ENCODE results near the gene CRYGN.

The CRYGN gene

GRCh38 chr7:151438864-151439601, 908 bp downstream of the CRYGN start:
- DNase-seq (ENCODE audit: low read depth) = no peak

DNA sequence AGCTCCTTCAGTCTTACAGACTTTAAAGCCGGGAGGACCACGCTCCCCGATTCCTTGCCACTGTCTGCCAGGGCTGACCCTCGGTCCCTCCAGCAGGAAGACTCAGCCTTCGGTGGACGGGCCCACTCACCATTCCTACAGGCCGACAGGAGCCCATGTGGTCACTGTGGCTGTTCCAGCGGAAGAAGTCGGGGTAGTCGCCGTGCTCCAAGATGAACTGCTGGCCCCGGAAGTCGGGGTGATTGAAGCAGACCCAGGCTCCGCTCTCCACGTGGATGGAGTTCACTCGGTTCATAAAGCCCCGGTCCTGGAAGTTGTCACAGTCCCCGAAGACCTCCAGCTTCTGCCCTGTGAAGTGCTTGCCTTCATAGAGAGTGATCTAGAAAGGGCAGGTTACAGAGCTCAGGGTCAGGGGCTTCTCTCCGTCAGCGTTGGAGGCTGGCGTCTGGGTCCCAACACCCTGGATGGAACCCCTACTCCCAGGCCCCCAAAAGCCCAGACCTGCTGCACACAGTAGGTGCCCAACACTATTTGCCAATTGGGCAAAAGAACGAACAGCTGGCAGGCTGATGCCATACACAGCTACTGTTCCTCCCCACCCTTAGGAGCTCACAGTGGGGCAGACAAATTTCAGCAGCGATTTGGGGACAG, 1.9 kb downstream of the CRYGN start:
- no peak for DNase-seq (ENCODE audit: low read depth)

GRCh38 chr7:151437159-151437553, 2.8 kb downstream of the CRYGN start:
- no peak for DNase-seq (ENCODE audit: low read depth)

GRCh38 chr7:151436446-151437158, 3.3 kb downstream of the CRYGN start:
- DNase-seq (ENCODE audit: low read depth) = no peak

GRCh38 chr7:151435971-151436370, 4.0 kb downstream of the CRYGN start:
- DNase-seq (ENCODE audit: low read depth) = no peak

GRCh38 chr7:151435103-151435916, 4.6 kb downstream of the CRYGN start:
- no peak for DNase-seq (ENCODE audit: low read depth)

- no peak for DNase-seq (ENCODE audit: low read depth)
Measured at GRCh38 chr7:151434549-151434948, 5.4 kb downstream of the CRYGN start.

DNA sequence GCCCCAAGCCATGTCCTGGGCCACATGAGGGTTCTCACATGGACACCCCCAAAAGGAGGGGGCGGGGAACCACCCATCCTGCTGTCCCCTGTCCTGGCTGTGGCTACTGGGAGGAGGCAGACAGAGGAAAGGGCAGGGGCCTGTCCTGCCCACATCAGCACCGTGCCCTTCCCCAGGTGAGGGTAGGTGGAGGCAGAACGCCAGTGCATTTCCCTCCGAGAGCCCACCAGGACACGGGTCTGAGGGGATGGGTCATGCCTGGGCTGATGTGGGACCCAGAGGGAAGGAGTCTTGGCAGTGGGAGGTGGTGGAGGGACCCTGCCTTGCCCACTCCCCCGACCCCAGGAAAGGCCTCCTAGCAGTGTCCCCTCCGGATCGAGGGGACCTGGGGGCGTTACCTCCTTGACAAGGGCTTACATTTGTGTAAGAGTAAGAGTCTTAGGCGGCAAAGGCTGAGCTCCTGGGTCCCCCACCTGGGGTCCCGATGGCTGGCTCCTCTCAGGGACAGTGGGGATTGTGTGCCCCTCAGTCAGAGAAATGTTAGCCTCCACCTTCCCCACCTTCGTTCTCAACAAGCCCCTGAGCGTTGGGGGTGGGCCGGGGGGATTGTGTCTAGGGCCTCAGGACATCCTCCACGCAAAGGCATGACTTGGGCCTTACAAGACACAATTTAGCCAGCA, 6.1 kb downstream of the CRYGN start:
- DNase-seq (ENCODE audit: low read depth) = no peak

- DNase-seq (ENCODE audit: low read depth) = peak; percentile 37
Measured at GRCh38 chr7:151432658-151433521, 7.1 kb downstream of the CRYGN start.

- no peak for DNase-seq (ENCODE audit: low read depth)
Measured at GRCh38 chr7:151431768-151432311, 8.1 kb downstream of the CRYGN start.

GRCh38 chr7:151431281-151431767, 8.6 kb downstream of the CRYGN start:
- DNase-seq (ENCODE audit: low read depth) = no peak

GRCh38 chr7:151430391-151431205, 9.3 kb downstream of the CRYGN start:
- DNase-seq (ENCODE audit: low read depth) = no peak

GRCh38 chr7:151429560-151430331, 10.2 kb downstream of the CRYGN start:
- DNase-seq (ENCODE audit: low read depth) = peak; percentile 46

DNA sequence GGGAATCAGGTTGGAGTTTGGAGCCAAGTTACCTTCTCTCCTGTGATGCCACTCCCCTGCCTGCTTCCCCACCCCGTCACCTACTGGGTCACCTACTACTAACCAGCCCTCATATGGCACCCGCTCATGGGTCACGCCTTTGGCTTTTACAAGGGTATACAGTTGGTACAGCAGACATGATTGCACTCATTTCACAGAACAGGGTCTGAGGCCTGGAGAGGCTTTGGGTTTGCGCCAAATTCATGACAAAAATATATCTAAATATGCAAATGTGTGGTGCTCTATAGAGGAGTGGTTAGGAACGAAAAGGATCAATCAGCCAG, 10.7 kb downstream of the CRYGN start:
- no peak for DNase-seq (ENCODE audit: low read depth)

DNA sequence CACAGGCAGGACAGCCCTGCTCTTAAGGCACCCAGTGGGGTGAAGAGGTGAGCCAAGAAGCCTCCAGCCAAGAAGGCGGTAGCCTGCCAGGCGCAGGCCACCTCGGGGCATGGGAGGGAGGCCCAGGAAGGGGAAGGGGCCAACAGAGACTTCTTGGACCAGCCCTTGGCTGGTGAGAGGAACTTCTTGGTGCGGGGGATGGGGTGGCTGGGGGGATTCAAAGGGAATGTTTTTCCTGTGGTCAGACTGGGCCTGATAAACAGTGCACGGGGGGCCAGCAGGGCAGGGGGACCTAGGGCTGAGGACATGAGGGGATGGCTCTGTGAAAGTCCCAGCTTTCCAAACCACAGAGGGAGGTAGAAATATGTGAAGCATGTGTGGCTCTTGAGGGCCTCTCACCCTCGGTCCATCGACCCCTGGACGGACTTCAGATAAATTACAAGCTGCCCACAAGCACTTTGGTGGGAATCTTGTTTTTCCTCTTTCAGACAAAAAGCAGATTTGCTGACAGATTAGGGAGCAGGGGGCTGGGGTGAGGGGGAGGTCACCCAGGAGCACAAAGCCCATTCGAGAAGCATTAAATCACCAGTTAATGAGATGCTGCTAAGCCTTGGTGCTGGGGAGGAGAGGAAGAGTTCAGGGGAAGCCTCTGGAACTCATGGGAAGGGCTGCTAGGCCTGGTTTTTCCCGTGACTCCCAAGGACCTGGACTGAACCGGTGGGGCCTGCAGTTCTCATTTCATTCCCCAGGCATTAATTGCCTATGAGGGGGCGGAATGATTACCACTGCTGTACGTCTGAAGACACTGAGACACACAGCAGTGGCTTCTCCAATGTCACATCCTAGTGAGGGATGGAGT, 11.3 kb downstream of the CRYGN start:
- no peak for DNase-seq (ENCODE audit: low read depth)

DNA sequence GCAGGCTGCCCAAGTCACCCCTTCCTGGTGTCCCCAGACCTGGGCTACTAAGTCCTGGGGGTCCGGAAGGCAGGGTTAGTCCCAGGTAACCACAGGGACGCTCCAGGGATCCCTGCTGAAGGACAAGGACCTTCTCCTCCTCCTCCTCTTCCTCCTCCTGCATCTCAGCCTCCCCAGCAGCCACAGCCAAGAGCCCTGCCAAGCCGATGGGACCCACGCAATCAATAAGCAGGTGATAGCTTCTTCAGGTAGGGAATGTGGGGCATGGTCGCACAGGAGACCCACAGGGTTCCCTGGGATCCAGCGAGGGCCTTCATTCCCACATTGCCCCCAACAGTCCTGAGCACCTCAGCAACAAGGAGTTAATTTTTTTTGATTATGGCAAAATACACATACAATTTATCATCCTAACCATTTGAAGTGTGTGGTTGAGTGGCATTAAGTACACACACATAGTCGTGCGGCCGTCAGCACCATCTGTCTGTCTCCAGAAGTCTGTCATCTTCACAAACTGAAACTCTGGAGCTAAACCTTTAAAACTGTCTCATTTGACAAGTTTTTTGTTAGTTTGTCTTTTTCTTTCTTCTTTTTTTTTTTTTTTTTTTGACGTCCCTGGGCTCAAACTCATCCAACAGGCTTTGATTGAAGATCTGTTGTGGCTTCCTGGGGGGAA, 12.1 kb downstream of the CRYGN start:
- DNase-seq (ENCODE audit: low read depth) = no peak

All from activated T-helper 1 cell treated with Interleukin-2 at 50 U/mL for 16 hours (primary cell).